ENCODE measurements around the gene KIF5C.

DNA sequence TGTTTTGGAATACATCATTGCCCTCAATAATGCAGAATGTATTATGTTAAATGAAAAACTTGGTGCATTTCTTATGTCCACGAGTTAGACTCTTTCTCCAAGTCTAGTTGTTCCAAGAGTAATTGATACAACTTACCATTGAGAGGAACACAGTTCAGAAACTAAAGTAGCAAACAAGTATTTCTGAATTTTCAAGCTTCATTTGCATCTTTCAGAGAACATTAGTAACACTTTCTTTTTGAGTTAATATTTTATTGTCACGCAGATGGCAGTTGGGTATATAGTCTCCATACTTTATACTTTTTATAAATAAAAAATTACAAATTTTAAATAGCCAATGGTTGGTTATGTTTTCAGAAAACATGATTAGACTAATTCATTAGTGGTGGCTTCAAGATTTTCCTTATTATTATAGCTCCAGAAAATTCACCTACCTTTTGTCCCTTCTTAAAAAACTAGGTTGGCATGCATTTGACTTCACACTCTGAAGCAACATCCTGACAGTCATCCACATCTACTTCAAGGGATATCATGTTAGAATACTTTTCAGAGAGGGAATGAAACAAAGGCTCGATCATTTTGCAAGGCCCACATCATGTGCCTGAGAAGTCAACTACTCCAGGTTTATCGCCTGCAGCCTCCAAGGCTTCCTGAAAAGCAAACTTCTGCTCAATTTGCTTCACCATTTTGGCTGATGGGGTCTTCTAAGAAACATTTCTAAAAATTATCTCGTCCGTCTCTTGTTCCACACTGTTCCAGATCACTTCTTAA lies 193.4 kb downstream of the KIF5C start:
- TF ChIP-seq CTCF (conservative IDR thresholded peaks at IDR 0.05; ENCODE audit: low read length) (no peak), EZH2phosphoT487 (IDR thresholded peaks at IDR 0.05; ENCODE audit: borderline replicate concordance, low read depth, low read length) (no peak)

All from OCI-LY7 (cell line).